ENCODE results near the gene UGT2B15.
"Not testable (repeated sequence)": the region's sequence is repeated elsewhere in the genome, so short reads cannot be mapped to it uniquely, and the experiment has no call there.

Gene UGT2B15

GRCh38 chr4:68655764-68656444, 14.5 kb downstream of the UGT2B15 start:
- no peak for DNase-seq

- DNase-seq, result no peak
These were observed 15.3 kb downstream of the UGT2B15 start for GRCh38 chr4:68654946-68655721.

- DNase-seq, result no peak
These were observed 18.5 kb downstream of the UGT2B15 start for GRCh38 chr4:68651932-68652331.

- DNase-seq, result no peak
These were observed 40.1 kb downstream of the UGT2B15 start for GRCh38 chr4:68630371-68630770.

GRCh38 chr4:68622731-68623130, 47.7 kb downstream of the UGT2B15 start:
- not testable (repeated sequence) for DNase-seq

- DNase-seq, result no peak
These were observed 53.3 kb downstream of the UGT2B15 start for GRCh38 chr4:68617003-68617698.

- DNase-seq, result no peak
These were observed 54.6 kb downstream of the UGT2B15 start for GRCh38 chr4:68615699-68616422.

- no peak for DNase-seq
These were observed 56.7 kb downstream of the UGT2B15 start for GRCh38 chr4:68613752-68614151.

- DNase-seq, result no peak
These were observed 64.2 kb downstream of the UGT2B15 start for GRCh38 chr4:68606240-68606639.

- DNase-seq, result no peak
These were observed 71.3 kb downstream of the UGT2B15 start for GRCh38 chr4:68599150-68599549.

GRCh38 chr4:68597482-68597881, 73.0 kb downstream of the UGT2B15 start:
- DNase-seq, result no peak
